Ishikawa (cell line): Measurements from ENCODE around the gene LTBP4.

ENCODE experiments used
- CEBPB ChIP-seq: IDR thresholded peaks from 2 replicates; pipeline ENCODE4 v1.6.1; 2012
- CREB1 ChIP-seq: IDR thresholded peaks from 2 replicates; pipeline ENCODE4 v1.6.1; 2012; ENCODE audit warnings: low read depth
- EGR1 ChIP-seq: IDR thresholded peaks from 2 replicates; pipeline ENCODE4 v1.6.1; 2012
- EP300 ChIP-seq: IDR thresholded peaks from 2 replicates; pipeline ENCODE4 v1.6.1; 2012; ENCODE audit warnings: borderline replicate concordance
- FOXM1 ChIP-seq: IDR thresholded peaks from 2 replicates; pipeline ENCODE4 v1.6.1; 2012; ENCODE audit warnings: low read depth, borderline replicate concordance
- MAX ChIP-seq: IDR thresholded peaks from 2 replicates; pipeline ENCODE4 v1.6.1; 2012
- NFIC ChIP-seq: IDR thresholded peaks from 2 replicates; pipeline ENCODE4 v1.6.1; 2012
- RAD21 ChIP-seq: IDR thresholded peaks from 2 replicates; pipeline ENCODE4 v1.6.1; 2012; ENCODE audit warnings: low read depth
- REST ChIP-seq: IDR thresholded peaks from 2 replicates; pipeline ENCODE4 v1.6.1; 2012; ENCODE audit warnings: low read depth, mild to moderate bottlenecking
- TAF1 ChIP-seq: IDR thresholded peaks from 2 replicates; pipeline ENCODE4 v1.6.1; 2012; ENCODE audit warnings: low read depth, mild to moderate bottlenecking
- TCF12 ChIP-seq: IDR thresholded peaks from 2 replicates; pipeline ENCODE4 v1.6.1; 2012; ENCODE audit warnings: low read depth
- TEAD4 ChIP-seq: IDR thresholded peaks from 2 replicates; pipeline ENCODE4 v1.6.1; 2012
- USF1 ChIP-seq: IDR thresholded peaks from 2 replicates; pipeline ENCODE4 v1.6.1; 2012
- YY1 ChIP-seq: IDR thresholded peaks from 2 replicates; pipeline ENCODE4 v1.6.1; 2012; ENCODE audit warnings: low read depth
- ZBTB7A ChIP-seq: IDR thresholded peaks from 2 replicates; pipeline ENCODE4 v1.6.1; 2012; ENCODE audit warnings: low read depth

LTBP4 gene

GRCh38 chr19:40605216-40605971, 4.2 kb downstream of the LTBP4 start:
- peak; percentile 86 for TF ChIP-seq USF1
- no peak; the same call in 1 of the 2 replicates for TF ChIP-seq CEBPB
- 0 out of 2 replicates have a peak, but pooled peaks have one; percentile 43 for TF ChIP-seq YY1
- TF ChIP-seq FOXM1, result no peak
- peak; percentile 61 for TF ChIP-seq NFIC
- peak; percentile 31; the same call in 1 of the 2 replicates for TF ChIP-seq RAD21
- TF ChIP-seq ZBTB7A, result peak; percentile 30; the same call in 1 of the 2 replicates
- no peak for TF ChIP-seq REST
- peak; percentile 99 for TF ChIP-seq MAX
- TF ChIP-seq EP300, result peak; percentile 21; the same call in 1 of the 2 replicates
- peak; percentile 50; the same call in 1 of the 2 replicates for TF ChIP-seq TAF1
- TF ChIP-seq CREB1, result peak; percentile 31; the same call in 1 of the 2 replicates
- TF ChIP-seq TEAD4, result peak; percentile 61
- peak; percentile 93 for TF ChIP-seq EGR1
- peak; percentile 85 for TF ChIP-seq TCF12

- no peak for TF ChIP-seq TAF1
- no peak for TF ChIP-seq EGR1
- no peak for TF ChIP-seq USF1
- TF ChIP-seq FOXM1, result no peak
- TF ChIP-seq MAX, result no peak
- no peak for TF ChIP-seq RAD21
- TF ChIP-seq YY1, result no peak
- no peak for TF ChIP-seq CEBPB
- TF ChIP-seq ZBTB7A, result no peak
- TF ChIP-seq TEAD4, result no peak
- no peak for TF ChIP-seq NFIC
- TF ChIP-seq REST, result no peak
Observed at GRCh38 chr19:40607311-40608239, 6.4 kb downstream of the LTBP4 start.

- TF ChIP-seq FOXM1 (no peak), REST (no peak), TCF12 (no peak), EP300 (no peak), MAX (no peak), CEBPB (no peak), EGR1 (no peak), USF1 (no peak), TAF1 (no peak), RAD21 (no peak), CREB1 (no peak), TEAD4 (no peak), ZBTB7A (no peak), YY1 (no peak)
Observed at GRCh38 chr19:40608240-40608621, 7.1 kb downstream of the LTBP4 start.
